ENCODE results near the gene DNAJC21. TPM values are rescaled to one million over a fixed set of nuclear protein-coding genes. Genes with fewer than 3 reads are reported as not detected.
"Not testable (repeated sequence)": the region's sequence is repeated elsewhere in the genome, so short reads cannot be mapped to it uniquely, and the experiment has no call there.

DNAJC21 gene
- total RNA-seq, 2 donors from 2014 or later: 51.7 to 62.1 TPM

DNA sequence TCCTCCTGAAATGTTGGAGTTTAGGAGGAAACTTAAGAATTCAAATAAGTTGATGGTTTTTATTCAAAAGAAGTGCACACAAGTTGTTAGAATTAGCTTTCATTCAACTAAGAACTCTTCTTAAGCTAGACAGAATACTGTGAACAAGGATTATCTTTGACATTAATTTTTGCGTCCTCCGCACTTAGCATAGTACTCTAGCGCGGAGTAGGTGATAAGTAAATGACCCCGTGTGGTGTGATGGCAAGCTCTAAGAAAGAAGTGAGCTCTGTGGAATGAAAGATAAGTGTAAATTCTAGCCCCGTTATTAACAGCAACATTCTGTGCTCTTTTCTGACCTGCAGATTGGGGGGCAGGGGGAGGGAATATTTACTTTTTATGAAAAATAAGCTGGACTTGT is 12.8 kb upstream of the DNAJC21 start:
- intact Hi-C loops (cut with DNase I): no loop called here
- no peak for ATAC-seq
- DNase-seq: no peak

DNA sequence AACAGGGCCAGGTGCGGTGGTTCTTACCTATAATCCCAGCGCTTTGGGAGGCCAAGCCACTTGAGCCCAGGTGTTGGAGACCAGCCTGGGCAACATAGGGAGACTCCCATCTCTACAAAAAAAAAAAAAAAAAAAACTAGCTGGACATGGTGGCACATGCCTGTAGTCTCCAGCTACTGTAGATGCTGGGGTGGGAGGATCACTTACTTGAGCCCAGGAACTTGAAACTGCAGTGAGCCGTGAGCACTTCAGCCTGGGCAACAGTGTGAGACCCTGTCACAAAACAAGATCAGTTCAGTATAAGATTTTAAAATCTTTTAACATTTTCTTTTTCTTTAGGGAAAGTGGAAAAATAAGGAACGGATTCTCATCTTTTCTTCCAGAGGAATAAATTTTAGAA is 11.3 kb upstream of the DNAJC21 start:
- intact Hi-C loops (cut with DNase I): no loop called here
- ATAC-seq (no peak), DNase-seq (no peak)

- intact Hi-C loops (cut with DNase I): no loop called here
- no peak for DNase-seq
- ATAC-seq: no peak
These were observed 10.3 kb upstream of the DNAJC21 start for GRCh38 chr5:34919077-34919476.

DNA sequence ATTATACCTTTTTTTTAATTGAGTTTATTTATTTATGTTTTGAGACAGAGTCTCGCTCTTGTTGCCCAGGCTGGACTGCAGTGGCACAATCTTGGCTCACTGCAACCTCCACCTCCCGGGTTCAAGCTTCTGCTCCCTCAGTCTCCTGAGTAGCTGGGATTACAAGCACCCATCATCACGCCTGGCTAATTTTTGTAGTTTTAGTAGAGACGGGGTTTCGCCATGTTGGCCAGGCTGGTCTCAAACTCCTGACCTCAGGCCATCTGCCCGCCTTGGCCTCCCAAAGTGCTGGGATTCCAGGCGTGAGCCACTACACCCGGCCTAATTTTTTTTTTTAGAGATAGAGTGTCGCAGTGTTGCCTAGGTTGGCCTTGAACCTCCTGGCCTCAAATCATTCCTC is 6.1 kb upstream of the DNAJC21 start:
- intact Hi-C loops (cut with DNase I); ATAC-seq; DNase-seq: not testable (repeated sequence)

- ATAC-seq: peak in 1 of 2 donors; percentile 86
- DNase-seq: no peak
- intact Hi-C loops (cut with DNase I): no loop called here
These were observed 5.5 kb upstream of the DNAJC21 start for GRCh38 chr5:34923694-34924461.

GRCh38 chr5:34924462-34924765 is 4.9 kb upstream of the DNAJC21 start:
- no peak for ATAC-seq
- intact Hi-C loops (cut with DNase I): no loop called here
- DNase-seq: no peak

DNA sequence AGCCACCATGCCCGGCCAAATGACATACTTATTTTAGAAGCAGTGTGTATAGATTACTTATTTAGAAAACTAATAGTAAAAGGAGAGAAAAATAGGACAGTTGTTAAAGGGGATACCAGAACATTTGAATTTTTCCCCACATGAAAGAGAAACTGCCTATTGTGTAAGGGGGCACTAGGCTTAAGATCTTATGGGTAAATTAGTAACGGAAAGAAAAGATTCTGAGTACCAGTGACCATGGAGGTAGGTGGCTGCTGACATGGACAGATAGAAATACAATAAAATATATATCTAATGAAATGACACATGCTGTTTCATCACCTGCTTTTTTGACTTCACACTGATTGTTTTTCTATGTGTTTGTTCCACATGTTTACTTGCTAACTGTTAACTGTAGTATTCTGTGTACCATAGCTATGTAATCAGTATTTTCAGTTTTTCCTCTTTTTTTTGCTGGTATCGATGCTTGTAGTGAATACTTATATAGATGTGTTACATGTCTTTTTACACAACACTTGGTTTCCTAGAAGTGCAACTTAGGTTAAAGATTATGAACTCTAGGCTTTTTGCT is 3.0 kb upstream of the DNAJC21 start:
- no peak for DNase-seq
- intact Hi-C loops (cut with DNase I): no loop called here
- ATAC-seq: no peak

DNA sequence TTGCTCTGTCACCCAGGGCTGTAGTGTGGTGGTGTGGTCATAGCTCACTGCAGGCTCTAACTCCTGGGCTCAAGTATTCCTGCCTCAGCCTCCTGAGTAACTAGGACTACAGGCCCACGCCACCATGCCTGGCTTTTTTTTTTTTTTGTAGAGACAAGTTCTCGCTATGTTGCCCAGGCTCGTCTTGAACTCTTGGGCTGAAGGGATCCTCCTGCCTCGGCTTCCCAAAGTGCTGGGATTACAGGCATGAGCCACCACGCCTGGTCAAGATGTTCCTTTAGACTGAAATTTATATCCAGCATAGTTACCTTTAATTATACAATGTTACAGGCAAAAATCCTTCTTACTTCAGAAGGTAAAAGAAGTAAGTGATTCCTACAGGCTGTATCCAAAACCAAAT is 1.6 kb upstream of the DNAJC21 start:
- ATAC-seq: no peak
- DNase-seq: no peak
- intact Hi-C loops (cut with DNase I): no loop called here

DNA sequence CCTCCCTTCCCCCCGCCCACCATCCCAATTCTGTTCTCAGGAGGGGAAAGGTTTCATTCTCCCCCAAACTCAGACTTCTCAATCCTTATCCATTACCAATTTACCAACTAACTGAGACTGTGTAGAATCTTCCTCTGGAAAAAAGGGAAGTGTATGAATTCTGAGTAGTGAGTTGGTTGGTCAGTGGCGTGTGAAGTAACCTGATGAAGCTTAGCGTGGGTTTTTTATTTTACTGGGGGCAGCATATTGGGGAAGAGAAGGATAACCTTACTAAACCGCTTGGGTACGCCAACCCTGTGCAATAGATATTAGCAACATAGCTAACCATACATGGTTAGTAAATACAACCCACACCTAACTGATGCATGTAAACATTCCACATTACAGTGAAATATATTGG is 1.1 kb upstream of the DNAJC21 start:
- DNase-seq (no peak), ATAC-seq (no peak)
- intact Hi-C loops (cut with DNase I): no loop called here

GRCh38 chr5:34929720-34930461 is 532 bp downstream of the DNAJC21 start:
- DNase-seq: peak; percentile 93
- ATAC-seq: peak; percentile 71 to 73
- intact Hi-C loops (cut with DNase I): no loop called here

GRCh38 chr5:34930462-34930844 is 1.1 kb downstream of the DNAJC21 start:
- intact Hi-C loops (cut with DNase I): no loop called here
- no peak for DNase-seq
- ATAC-seq: no peak

- intact Hi-C loops (cut with DNase I): no loop called here
- ATAC-seq (no peak), DNase-seq (no peak)
These were observed 1.5 kb downstream of the DNAJC21 start for GRCh38 chr5:34930870-34931269.

- no peak for DNase-seq
- ATAC-seq: no peak
- intact Hi-C loops (cut with DNase I): no loop called here
These were observed 3.6 kb downstream of the DNAJC21 start for GRCh38 chr5:34932947-34933346.

DNA sequence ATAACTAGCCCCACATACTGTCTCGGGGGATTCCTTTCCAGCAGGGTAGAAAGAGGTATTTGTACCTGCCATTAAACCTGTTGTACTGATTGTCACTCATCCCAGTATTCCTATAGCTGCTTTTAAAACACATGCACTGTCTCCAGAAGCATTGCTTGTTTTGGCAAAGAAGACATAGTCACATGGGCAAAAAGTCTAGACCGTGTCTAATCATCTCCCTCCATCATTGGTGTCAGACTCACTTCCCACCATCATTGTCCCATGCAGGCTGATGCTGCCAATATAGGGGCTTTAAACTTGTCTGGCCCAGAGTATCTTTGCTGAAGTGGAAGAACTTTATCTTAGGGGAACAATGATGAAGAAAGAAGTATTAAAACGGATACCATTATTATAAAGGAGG is 12.6 kb downstream of the DNAJC21 start:
- no peak for DNase-seq
- no peak for ATAC-seq
- intact Hi-C loops (cut with DNase I): no loop called here

DNA sequence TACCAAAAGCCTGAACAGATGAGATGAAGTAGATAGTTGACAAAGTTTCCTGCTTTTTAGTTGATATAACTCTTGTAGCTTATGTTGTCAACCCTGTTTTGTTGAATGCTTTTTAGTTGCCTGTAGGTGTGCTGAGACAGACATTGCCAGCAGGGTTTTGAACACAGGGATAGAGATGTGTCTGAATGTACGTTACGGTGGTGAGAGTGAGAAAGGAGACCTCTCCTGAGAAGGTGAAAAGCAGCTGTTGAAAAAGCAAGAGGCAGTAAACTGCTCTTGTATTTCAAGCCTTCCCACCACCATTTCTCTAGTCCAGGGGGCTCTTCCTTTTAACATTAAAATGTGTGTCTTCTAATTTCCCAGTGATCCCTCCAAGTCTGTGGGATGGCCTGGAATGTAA is 14.7 kb downstream of the DNAJC21 start:
- intact Hi-C loops (cut with DNase I): no loop called here
- DNase-seq (no peak), ATAC-seq (peak; percentile 19 to 22)

- intact Hi-C loops (cut with DNase I): no loop called here
- DNase-seq: no peak
- ATAC-seq: peak in 1 of 2 donors; percentile 73
These were observed 15.2 kb downstream of the DNAJC21 start for GRCh38 chr5:34944460-34945047.

DNA sequence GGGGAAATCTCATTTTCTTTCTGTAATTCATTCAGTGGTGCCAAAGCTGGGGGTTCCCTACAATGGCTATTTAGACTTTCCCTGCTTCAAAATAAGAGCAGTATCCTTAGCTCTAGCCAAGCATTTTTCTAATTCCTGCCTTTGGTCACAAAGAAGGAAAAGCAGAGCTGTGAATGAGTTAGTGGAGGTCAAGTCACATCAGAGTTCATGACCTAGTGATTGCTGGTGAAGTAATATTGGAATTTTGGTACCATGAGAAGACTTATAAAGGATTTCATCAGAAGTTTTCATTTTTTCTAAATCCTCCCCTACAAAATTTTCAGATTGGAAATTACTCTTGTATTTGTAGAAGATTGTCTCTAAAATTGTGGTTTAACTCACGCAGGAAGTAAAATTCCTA is 28.0 kb downstream of the DNAJC21 start:
- ATAC-seq: no peak
- no peak for DNase-seq
- intact Hi-C loops (cut with DNase I): loop anchor here in 1 of 2 donors (5.0 kb wide), 3 partner anchors 50 to 245 kb away; no protein-coding TSS in a partner anchor

DNA sequence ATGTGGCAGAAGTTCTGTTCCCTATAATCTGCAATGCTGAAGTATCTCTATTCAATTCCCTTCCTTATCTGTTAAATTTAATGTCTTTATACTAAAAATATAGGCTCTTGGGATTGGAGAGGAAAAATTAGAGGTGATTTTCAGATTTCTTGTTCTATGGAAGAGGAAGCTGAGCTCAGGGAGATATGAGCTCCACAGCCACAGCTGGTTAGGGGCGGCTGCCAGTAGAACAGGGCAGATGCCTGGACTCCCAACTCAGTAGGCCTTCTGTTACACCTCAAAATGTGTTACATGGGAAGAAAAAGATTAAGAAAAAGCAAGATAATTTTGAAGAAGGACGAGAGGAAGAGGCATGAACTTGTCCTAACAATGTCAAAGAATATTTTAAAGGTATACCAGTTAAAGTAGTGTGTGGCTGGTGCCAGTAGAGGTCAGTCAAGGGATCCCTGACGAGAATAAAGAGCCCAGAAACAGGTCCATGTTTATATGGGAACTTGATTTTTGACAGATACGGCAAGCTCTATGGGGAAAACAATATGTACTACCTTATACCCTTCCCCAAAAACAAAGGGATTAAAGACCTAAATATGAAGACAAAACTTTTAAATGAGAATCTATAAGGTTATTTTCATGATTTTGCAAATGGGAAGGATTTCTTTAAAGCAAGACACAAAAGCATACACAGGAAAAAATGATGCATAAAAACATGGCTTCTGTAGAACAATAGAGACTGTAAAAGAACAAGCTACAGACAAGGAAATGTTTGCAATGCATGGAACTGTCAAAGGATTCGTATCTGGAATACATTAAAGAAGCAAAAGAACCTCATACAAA is 28.7 kb downstream of the DNAJC21 start:
- intact Hi-C loops (cut with DNase I): loop anchor here in 1 of 2 donors (5.0 kb wide), 3 partner anchors 49 to 244 kb away; no protein-coding TSS in a partner anchor
- ATAC-seq (peak; percentile 54 to 67), DNase-seq (no peak)

DNA sequence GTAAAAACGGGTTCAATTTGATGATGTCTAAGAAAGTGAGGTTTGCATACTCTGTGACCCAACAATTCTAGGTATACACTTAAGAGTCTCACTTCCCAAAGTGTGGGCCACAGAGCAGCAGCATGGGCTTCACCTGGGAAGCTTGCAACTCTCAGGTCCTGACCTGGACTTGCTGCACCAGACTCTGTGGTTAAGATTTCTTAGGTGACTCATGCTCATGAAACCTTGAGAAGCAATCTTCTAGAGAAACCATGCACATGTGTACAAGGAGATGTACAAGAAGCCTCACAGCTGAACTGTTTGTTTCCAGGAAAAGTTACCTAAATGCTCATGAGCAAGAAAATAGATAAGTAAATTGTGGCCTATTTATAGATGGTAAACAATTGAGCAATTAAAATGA is 30.0 kb downstream of the DNAJC21 start:
- ATAC-seq (no peak), DNase-seq (no peak)
- intact Hi-C loops (cut with DNase I): loop anchor here in 1 of 2 donors (5.0 kb wide), 3 partner anchors 48 to 243 kb away; no protein-coding TSS in a partner anchor
